ENCODE measurements around the gene OBI1.

Gene OBI1

GRCh38 chr13:78680576-78681350 lies 21.8 kb upstream of the OBI1 start:
- no peak for TF ChIP-seq CTCF (conservative IDR thresholded peaks at IDR 0.05; ENCODE audit: control insufficient read depth, insufficient read depth, low read depth, low read length)
- H3K4me3 ChIP-seq (ENCODE audit: control insufficient read depth, low read depth, low read length): no peak overlapping the region
- DNase-seq (ENCODE audit: low read depth): no peak

- DNase-seq (ENCODE audit: low read depth): no peak
- TF ChIP-seq CTCF (conservative IDR thresholded peaks at IDR 0.05; ENCODE audit: control insufficient read depth, insufficient read depth, low read depth, low read length): no peak
- H3K4me3 ChIP-seq (ENCODE audit: control insufficient read depth, low read depth, low read length): no peak overlapping the region
These were observed 21.2 kb upstream of the OBI1 start for GRCh38 chr13:78680115-78680561.

GRCh38 chr13:78679329-78679728 lies 20.4 kb upstream of the OBI1 start:
- no peak overlapping the region for H3K4me3 ChIP-seq (ENCODE audit: control insufficient read depth, low read depth, low read length)
- DNase-seq (ENCODE audit: low read depth): no peak
- TF ChIP-seq CTCF (conservative IDR thresholded peaks at IDR 0.05; ENCODE audit: control insufficient read depth, insufficient read depth, low read depth, low read length): no peak

GRCh38 chr13:78675112-78675511 lies 16.2 kb upstream of the OBI1 start:
- no peak for TF ChIP-seq CTCF (conservative IDR thresholded peaks at IDR 0.05; ENCODE audit: control insufficient read depth, insufficient read depth, low read depth, low read length)
- DNase-seq (ENCODE audit: low read depth): no peak
- H3K4me3 ChIP-seq (ENCODE audit: control insufficient read depth, low read depth, low read length): no peak overlapping the region

GRCh38 chr13:78674638-78675037 lies 15.7 kb upstream of the OBI1 start:
- TF ChIP-seq CTCF (conservative IDR thresholded peaks at IDR 0.05; ENCODE audit: control insufficient read depth, insufficient read depth, low read depth, low read length): no peak
- H3K4me3 ChIP-seq (ENCODE audit: control insufficient read depth, low read depth, low read length): no peak overlapping the region
- no peak for DNase-seq (ENCODE audit: low read depth)

GRCh38 chr13:78662467-78662866 lies 3.5 kb upstream of the OBI1 start:
- no peak overlapping the region for H3K4me3 ChIP-seq (ENCODE audit: control insufficient read depth, low read depth, low read length)
- TF ChIP-seq CTCF (conservative IDR thresholded peaks at IDR 0.05; ENCODE audit: control insufficient read depth, insufficient read depth, low read depth, low read length): no peak
- DNase-seq (ENCODE audit: low read depth): no peak
